HepG2 (cell line): ENCODE measurements around the gene NRSN2. TPM values are rescaled to one million over a fixed set of nuclear protein-coding genes. Genes with fewer than 3 reads are reported as not detected.
A peak's percentile ranks its signal among the peaks of the same experiment; 100 is the strongest.

Experiments used
- AGO1 ChIP-seq: fragments of 200-400 bp; formaldehyde crosslinking; IDR thresholded peaks from 2 replicates; pipeline ENCODE4 v1.6.1; 2017; ENCODE audit warnings: mild to moderate bottlenecking, low read depth, low read length, moderate library complexity; ENCODE audit not compliant: poor library complexity, severe bottlenecking
- AKAP8 ChIP-seq: sonication (generic); formaldehyde crosslinking; IDR thresholded peaks from 2 replicates; pipeline ENCODE4 v1.5.1; 2020; ENCODE audit warnings: mild to moderate bottlenecking, missing genetic modification reagents
- BRCA1 ChIP-seq: sonication (generic); formaldehyde crosslinking; IDR thresholded peaks from 2 replicates; pipeline ENCODE4 v1.4.0; 2020; ENCODE audit warnings: missing genetic modification reagents
- FOSL1 ChIP-seq: sonication (generic); formaldehyde crosslinking; IDR thresholded peaks from 2 replicates; pipeline ENCODE4 v1.9.0; 2021; ENCODE audit warnings: missing genetic modification reagents, borderline replicate concordance
- IKZF4 ChIP-seq: sonication (generic); formaldehyde crosslinking; IDR thresholded peaks from 2 replicates; pipeline ENCODE4 v1.5.1; 2020; ENCODE audit warnings: borderline replicate concordance, mild to moderate bottlenecking, low read depth, missing genetic modification reagents; ENCODE audit errors: not compliant biosample characterization
- RCOR2 ChIP-seq: IDR thresholded peaks from 2 replicates; pipeline ENCODE4 v1.6.1; 2016; ENCODE audit warnings: missing biosample characterization, missing genetic modification reagents
- SMYD3 ChIP-seq: sonication (generic); formaldehyde crosslinking; IDR thresholded peaks from 2 replicates; pipeline ENCODE4 v1.8.1; 2023; ENCODE audit warnings: mild to moderate bottlenecking, missing genetic modification reagents
- TMF1 ChIP-seq: sonication (generic); formaldehyde crosslinking; IDR thresholded peaks from 2 replicates; pipeline ENCODE4 v1.8.1; 2022; ENCODE audit warnings: low read depth, missing genetic modification reagents
- ZNF263 ChIP-seq: sonication (generic); formaldehyde crosslinking; IDR thresholded peaks from 2 replicates; pipeline ENCODE4 v1.4.0; 2020; ENCODE audit warnings: missing genetic modification reagents
- ZNF615 ChIP-seq: sonication (generic); formaldehyde crosslinking; IDR thresholded peaks from 2 replicates; pipeline ENCODE4 v1.5.0; 2020; ENCODE audit warnings: mild to moderate bottlenecking, missing genetic modification reagents, borderline replicate concordance
- ZSCAN25 ChIP-seq: sonication (generic); formaldehyde crosslinking; IDR thresholded peaks from 2 replicates; pipeline ENCODE4 v1.8.0; 2022; ENCODE audit warnings: mild to moderate bottlenecking, missing genetic modification reagents
- polyA plus RNA-seq, 8 experiments: library from polyadenylated mRNA; depleted of rRNA in 3 of 8; stranded (reverse) in 7 of 8; unstranded in 1 of 8; fragments of >200 nt; fragmentation: Illumina TruSeq in 4 of 8; extraction: Trizol in 4 of 8; gene quantifications; 2 replicates each; pipeline versions ENCODE4 v1.2.1 to v1.2.3, GENCODE V29; 2011 to 2016; ENCODE audit warnings: low read depth in 4 of 8, missing spikeins in 1 of 8, mixed read lengths in 1 of 8; ENCODE audit not compliant: insufficient read depth in 1 of 8
- total RNA-seq, 5 experiments: library from RNA; depleted of rRNA; stranded (reverse); fragments of >200 nt; fragmentation: Illumina TruSeq; extraction: Trizol; gene quantifications; 2 replicates each; pipeline ENCODE4 v1.2.3, GENCODE V29; 2016; ENCODE audit warnings: low read depth in 1 of 5
- TF ChIP-seq, protein P1 (sequence below): IDR thresholded peaks from 2 replicates; pipeline ENCODE4 v1.6.1; 2012; ENCODE audit warnings: low read length, improper control_type of control experiment
- TF ChIP-seq, protein P2 (sequence below): sonication (generic); formaldehyde crosslinking; IDR thresholded peaks from 2 replicates; pipeline ENCODE4 v1.4.0; 2020; ENCODE audit warnings: mild to moderate bottlenecking, missing genetic modification reagents, borderline replicate concordance

The NRSN2 gene
- total and polyA plus RNA-seq, 2 of the 13 experiments (the other 11 are each of a cell fraction or from before 2014, with no cell fraction given): 32.3 to 49.4 TPM

DNA sequence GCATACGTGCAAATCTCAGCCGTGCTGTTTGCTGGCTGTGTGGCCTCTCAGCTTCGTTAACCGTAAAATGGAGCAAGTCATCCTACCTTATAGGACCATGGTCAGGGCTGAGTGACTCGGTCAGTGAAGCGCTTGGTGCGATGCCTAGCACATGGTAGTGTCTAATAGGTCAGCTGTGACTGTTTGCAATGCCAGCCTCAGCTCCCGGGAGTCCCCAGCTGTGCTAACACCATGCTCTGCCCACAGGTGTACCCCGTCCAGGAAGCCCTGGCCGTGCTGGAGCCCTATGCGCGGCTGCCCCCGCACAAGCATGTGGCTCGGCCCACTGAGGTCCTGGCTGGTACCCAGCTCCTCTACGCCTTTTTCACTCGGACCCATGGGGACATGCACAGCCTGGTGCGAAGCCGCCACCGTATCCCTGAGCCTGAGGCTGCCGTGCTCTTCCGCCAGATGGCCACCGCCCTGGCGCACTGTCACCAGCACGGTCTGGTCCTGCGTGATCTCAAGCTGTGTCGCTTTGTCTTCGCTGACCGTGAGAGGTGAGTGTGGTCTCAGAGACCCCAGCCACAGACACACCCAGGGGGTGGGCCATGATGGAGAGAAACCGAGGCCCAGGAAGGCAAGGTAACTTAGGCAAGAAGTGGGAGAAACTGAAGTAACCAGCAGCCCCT is 44.3 kb downstream of the NRSN2 start (continued):
- no peak; the same call in 1 of the 2 replicates for TF ChIP-seq AKAP8 (CRISPR knock-in tag)
- no peak for TF ChIP-seq TMF1 (CRISPR knock-in tag)
- no peak for TF ChIP-seq IKZF4 (CRISPR knock-in tag)
- no peak for TF ChIP-seq RCOR2
- no peak for TF ChIP-seq ZNF615 (CRISPR knock-in tag)
- TF ChIP-seq ZSCAN25 (CRISPR knock-in tag): no peak
- peak; percentile 69 for TF ChIP-seq AGO1
- no peak for TF ChIP-seq BRCA1 (CRISPR knock-in tag)
- TF ChIP-seq, protein P1, sequence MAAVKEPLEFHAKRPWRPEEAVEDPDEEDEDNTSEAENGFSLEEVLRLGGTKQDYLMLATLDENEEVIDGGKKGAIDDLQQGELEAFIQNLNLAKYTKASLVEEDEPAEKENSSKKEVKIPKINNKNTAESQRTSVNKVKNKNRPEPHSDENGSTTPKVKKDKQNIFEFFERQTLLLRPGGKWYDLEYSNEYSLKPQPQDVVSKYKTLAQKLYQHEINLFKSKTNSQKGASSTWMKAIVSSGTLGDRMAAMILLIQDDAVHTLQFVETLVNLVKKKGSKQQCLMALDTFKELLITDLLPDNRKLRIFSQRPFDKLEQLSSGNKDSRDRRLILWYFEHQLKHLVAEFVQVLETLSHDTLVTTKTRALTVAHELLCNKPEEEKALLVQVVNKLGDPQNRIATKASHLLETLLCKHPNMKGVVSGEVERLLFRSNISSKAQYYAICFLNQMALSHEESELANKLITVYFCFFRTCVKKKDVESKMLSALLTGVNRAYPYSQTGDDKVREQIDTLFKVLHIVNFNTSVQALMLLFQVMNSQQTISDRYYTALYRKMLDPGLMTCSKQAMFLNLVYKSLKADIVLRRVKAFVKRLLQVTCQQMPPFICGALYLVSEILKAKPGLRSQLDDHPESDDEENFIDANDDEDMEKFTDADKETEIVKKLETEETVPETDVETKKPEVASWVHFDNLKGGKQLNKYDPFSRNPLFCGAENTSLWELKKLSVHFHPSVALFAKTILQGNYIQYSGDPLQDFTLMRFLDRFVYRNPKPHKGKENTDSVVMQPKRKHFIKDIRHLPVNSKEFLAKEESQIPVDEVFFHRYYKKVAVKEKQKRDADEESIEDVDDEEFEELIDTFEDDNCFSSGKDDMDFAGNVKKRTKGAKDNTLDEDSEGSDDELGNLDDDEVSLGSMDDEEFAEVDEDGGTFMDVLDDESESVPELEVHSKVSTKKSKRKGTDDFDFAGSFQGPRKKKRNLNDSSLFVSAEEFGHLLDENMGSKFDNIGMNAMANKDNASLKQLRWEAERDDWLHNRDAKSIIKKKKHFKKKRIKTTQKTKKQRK: no peak
- no peak for TF ChIP-seq FOSL1 (CRISPR knock-in tag)
- TF ChIP-seq, protein P2, sequence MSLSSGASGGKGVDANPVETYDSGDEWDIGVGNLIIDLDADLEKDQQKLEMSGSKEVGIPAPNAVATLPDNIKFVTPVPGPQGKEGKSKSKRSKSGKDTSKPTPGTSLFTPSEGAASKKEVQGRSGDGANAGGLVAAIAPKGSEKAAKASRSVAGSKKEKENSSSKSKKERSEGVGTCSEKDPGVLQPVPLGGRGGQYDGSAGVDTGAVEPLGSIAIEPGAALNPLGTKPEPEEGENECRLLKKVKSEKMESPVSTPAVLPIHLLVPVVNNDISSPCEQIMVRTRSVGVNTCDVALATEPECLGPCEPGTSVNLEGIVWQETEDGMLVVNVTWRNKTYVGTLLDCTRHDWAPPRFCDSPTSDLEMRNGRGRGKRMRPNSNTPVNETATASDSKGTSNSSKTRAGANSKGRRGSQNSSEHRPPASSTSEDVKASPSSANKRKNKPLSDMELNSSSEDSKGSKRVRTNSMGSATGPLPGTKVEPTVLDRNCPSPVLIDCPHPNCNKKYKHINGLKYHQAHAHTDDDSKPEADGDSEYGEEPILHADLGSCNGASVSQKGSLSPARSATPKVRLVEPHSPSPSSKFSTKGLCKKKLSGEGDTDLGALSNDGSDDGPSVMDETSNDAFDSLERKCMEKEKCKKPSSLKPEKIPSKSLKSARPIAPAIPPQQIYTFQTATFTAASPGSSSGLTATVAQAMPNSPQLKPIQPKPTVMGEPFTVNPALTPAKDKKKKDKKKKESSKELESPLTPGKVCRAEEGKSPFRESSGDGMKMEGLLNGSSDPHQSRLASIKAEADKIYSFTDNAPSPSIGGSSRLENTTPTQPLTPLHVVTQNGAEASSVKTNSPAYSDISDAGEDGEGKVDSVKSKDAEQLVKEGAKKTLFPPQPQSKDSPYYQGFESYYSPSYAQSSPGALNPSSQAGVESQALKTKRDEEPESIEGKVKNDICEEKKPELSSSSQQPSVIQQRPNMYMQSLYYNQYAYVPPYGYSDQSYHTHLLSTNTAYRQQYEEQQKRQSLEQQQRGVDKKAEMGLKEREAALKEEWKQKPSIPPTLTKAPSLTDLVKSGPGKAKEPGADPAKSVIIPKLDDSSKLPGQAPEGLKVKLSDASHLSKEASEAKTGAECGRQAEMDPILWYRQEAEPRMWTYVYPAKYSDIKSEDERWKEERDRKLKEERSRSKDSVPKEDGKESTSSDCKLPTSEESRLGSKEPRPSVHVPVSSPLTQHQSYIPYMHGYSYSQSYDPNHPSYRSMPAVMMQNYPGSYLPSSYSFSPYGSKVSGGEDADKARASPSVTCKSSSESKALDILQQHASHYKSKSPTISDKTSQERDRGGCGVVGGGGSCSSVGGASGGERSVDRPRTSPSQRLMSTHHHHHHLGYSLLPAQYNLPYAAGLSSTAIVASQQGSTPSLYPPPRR: no peak
- TF ChIP-seq ZNF263 (CRISPR knock-in tag): no peak
- no peak for TF ChIP-seq SMYD3 (CRISPR knock-in tag)
